Measurements from ENCODE around the gene ZNF503. TPM values are rescaled to one million over a fixed set of nuclear protein-coding genes. Genes with fewer than 3 reads are reported as not detected.

ZNF503 gene
- total RNA-seq, 1 donor from 2014 or later = 38.5 TPM

DNA sequence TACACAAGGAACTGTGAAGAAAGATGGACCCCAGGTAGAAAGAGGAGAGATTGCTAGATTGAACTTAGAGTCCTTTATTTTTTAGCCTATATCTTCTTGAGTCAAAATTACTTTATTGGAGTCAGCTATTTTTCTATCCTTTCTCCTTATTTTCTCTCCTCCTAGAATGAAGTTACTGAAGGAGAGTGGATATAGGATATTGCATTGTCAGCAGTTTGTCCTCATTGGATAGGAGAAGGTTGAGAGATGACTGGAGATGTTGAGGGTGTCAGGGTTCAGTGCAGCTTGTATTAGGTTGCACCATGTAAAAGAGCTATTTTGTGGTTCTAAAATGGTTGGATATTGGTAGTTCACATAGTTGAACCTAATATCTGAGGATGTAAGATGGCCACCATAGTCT is 35.3 kb upstream of the ZNF503 start:
- Mint-ChIP-seq H3K4me3 (ENCODE audit: unreplicated experiment) (no peak overlapping the region), H3K36me3 (ENCODE audit: unreplicated experiment) (no peaks in the 10 kb centered on the region), H3K4me1 (ENCODE audit: unreplicated experiment) (peaks cover under 1% of the 10 kb centered on the region), H3K27me3 (ENCODE audit: unreplicated experiment) (peaks cover 53% of the 10 kb centered on the region), H3K27ac (ENCODE audit: unreplicated experiment) (no peak overlapping the region), H3K9me3 (ENCODE audit: unreplicated experiment) (peaks cover 3% of the 10 kb centered on the region)
- TF ChIP-seq CTCF (IDR thresholded peaks at IDR 0.05) = no peak
- no peak for DNase-seq (ENCODE audit: extremely low spot score, unreplicated experiment)

GRCh38 chr10:75435291-75435690 is 33.7 kb upstream of the ZNF503 start:
- Mint-ChIP-seq H3K9me3 (ENCODE audit: unreplicated experiment) (no peaks in the 10 kb centered on the region), H3K27me3 (ENCODE audit: unreplicated experiment) (peaks cover 46% of the 10 kb centered on the region), H3K4me3 (ENCODE audit: unreplicated experiment) (no peak overlapping the region), H3K27ac (ENCODE audit: unreplicated experiment) (no peak overlapping the region), H3K36me3 (ENCODE audit: unreplicated experiment) (no peaks in the 10 kb centered on the region), H3K4me1 (ENCODE audit: unreplicated experiment) (peaks cover 2% of the 10 kb centered on the region)
- DNase-seq (ENCODE audit: extremely low spot score, unreplicated experiment) = no peak
- TF ChIP-seq CTCF (IDR thresholded peaks at IDR 0.05) = no peak

DNA sequence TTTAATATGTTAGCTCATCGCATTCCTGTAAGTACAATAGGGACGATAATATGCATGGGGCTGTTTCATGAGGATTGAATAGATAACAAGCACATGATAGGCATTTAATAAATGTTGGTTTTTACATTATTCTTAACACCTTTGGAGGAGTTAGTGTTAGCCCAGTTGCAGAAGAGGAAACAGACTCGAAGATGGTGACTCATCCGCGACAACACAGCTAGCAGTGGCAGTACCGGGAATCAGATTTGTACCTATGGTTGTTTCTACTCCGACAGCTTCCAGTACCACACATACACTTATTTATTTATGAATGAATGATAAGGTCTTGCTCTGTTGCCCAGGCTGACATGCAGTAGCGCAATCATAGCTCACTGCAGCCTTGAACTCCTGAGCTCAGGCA is 32.7 kb upstream of the ZNF503 start:
- no peak for DNase-seq (ENCODE audit: extremely low spot score, unreplicated experiment)
- Mint-ChIP-seq H3K36me3 (ENCODE audit: unreplicated experiment) (no peaks in the 10 kb centered on the region), H3K27ac (ENCODE audit: unreplicated experiment) (no peak overlapping the region), H3K27me3 (ENCODE audit: unreplicated experiment) (peaks cover 43% of the 10 kb centered on the region), H3K4me1 (ENCODE audit: unreplicated experiment) (peaks cover 2% of the 10 kb centered on the region), H3K9me3 (ENCODE audit: unreplicated experiment) (no peaks in the 10 kb centered on the region), H3K4me3 (ENCODE audit: unreplicated experiment) (no peak overlapping the region)
- no peak for TF ChIP-seq CTCF (IDR thresholded peaks at IDR 0.05)

DNA sequence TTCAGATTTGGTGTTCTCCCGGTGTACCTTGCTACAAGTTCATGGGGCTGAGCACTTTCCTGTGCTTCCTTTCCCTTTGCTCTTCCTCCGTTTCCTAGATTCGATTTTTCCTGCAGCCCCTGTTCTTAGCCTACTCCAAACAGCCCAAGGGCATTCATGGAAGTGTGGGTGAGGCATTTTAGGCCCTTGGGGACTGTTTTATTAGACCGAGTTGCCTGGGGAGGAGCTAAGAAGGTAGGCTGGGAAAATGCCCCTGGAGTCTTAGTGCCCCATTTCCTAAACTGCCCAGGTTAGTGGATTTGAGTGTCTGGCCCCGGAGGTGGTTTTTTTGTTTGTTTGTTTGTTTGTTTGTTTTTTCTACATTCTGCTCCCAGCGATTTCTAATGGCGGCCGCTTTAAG is 31.7 kb upstream of the ZNF503 start:
- no peaks in the 10 kb centered on the region for H3K9me3 Mint-ChIP-seq (ENCODE audit: unreplicated experiment)
- TF ChIP-seq CTCF (IDR thresholded peaks at IDR 0.05) = no peak
- no peak overlapping the region for H3K4me3 Mint-ChIP-seq (ENCODE audit: unreplicated experiment)
- no peak overlapping the region for H3K27ac Mint-ChIP-seq (ENCODE audit: unreplicated experiment)
- no peak for DNase-seq (ENCODE audit: extremely low spot score, unreplicated experiment)
- H3K36me3 Mint-ChIP-seq (ENCODE audit: unreplicated experiment) = no peaks in the 10 kb centered on the region
- peaks cover 2% of the 10 kb centered on the region for H3K4me1 Mint-ChIP-seq (ENCODE audit: unreplicated experiment)
- peaks cover 49% of the 10 kb centered on the region for H3K27me3 Mint-ChIP-seq (ENCODE audit: unreplicated experiment)

- TF ChIP-seq CTCF (IDR thresholded peaks at IDR 0.05) = no peak
- no peak overlapping the region for H3K4me3 Mint-ChIP-seq (ENCODE audit: unreplicated experiment)
- H3K27ac Mint-ChIP-seq (ENCODE audit: unreplicated experiment) = no peak overlapping the region
- DNase-seq (ENCODE audit: extremely low spot score, unreplicated experiment) = no peak
- H3K9me3 Mint-ChIP-seq (ENCODE audit: unreplicated experiment) = no peaks in the 10 kb centered on the region
- H3K27me3 Mint-ChIP-seq (ENCODE audit: unreplicated experiment) = peaks cover 54% of the 10 kb centered on the region
- H3K4me1 Mint-ChIP-seq (ENCODE audit: unreplicated experiment) = peaks cover 2% of the 10 kb centered on the region
- no peaks in the 10 kb centered on the region for H3K36me3 Mint-ChIP-seq (ENCODE audit: unreplicated experiment)
Measured at GRCh38 chr10:75432763-75433162, 31.2 kb upstream of the ZNF503 start.
